Heart left ventricle (tissue), 16 donors: ENCODE data around the gene IGFN1. TPM values are rescaled to one million over a fixed set of nuclear protein-coding genes. Genes with fewer than 3 reads are reported as not detected.

Experiments used
- ATAC-seq, 4 donors: fragments of 200-7000 bp; cut with Tn5 transposase; one replicate each; pipeline ENCODE4 v1.9.1; 2020 to 2022; ENCODE audit warnings: moderate library complexity in 4 of 4, mild to moderate bottlenecking in 3 of 4, moderate number of reproducible peaks in 1 of 4
- DNase-seq, 5 donors: peaks; one replicate each; pipeline ENCODE4 v3.0.0-alpha.2; 2020
- H3K27ac ChIP-seq, 12 donors: fragments of 200-600 bp; sonication (generic) in 4 of 12; one replicate each; pipeline versions ENCODE4 v1.5.0 to v1.8.0; 2016 to 2022; ENCODE audit warnings: mild to moderate bottlenecking in 2 of 12
- H3K27me3 ChIP-seq, 9 donors: fragments of 200-600 bp; sonication (generic) in 2 of 9; one replicate each; pipeline versions ENCODE4 v1.5.1 to v1.8.0; 2016 to 2022; ENCODE audit warnings: mild to moderate bottlenecking in 3 of 9
- H3K36me3 ChIP-seq, 9 donors: fragments of 200-600 bp; sonication (generic) in 2 of 9; one replicate each; pipeline versions ENCODE4 v1.5.0 to v1.8.0; 2018 to 2022; ENCODE audit warnings: mild to moderate bottlenecking in 2 of 9
- H3K4me1 ChIP-seq, 12 donors: fragments of 200-600 bp; sonication (generic) in 4 of 12; one replicate each; pipeline versions ENCODE4 v1.5.0 to v1.8.0; 2016 to 2022; ENCODE audit warnings: mild to moderate bottlenecking in 3 of 12
- H3K4me3 ChIP-seq, 12 donors: fragments of 200-600 bp; sonication (generic) in 4 of 12; one replicate each; pipeline versions ENCODE4 v1.5.0 to v1.8.0; 2017 to 2022; ENCODE audit warnings: mild to moderate bottlenecking in 9 of 12, moderate library complexity in 4 of 12
- H3K9me3 ChIP-seq, 12 donors: fragments of 200-600 bp; sonication (generic) in 4 of 12; one replicate each; pipeline versions ENCODE4 v1.5.0 to v1.8.0; 2016 to 2022; ENCODE audit warnings: mild to moderate bottlenecking in 1 of 12
- POLR2A ChIP-seq, 2 donors: fragments of 450-650 bp; IDR thresholded peaks; one replicate each; pipeline ENCODE4 v1.6.1; 2017; ENCODE audit warnings: antibody characterized with exemption in 2 of 2, mild to moderate bottlenecking in 2 of 2, moderate library complexity in 2 of 2
- WGBS, 4 donors: extraction: QIAGEN DNeasy Blood & Tissue Kit in 2 of 4; methylation state at CpG; one replicate each; pipeline versions ENCODE4 v1.1.5 to v1.1.7; 2013 to 2018; 5-methylcytosine and 5-hydroxymethylcytosine counted together
- intact Hi-C, 10 donors: fragments of 100-400 bp; cut with DNase I; formaldehyde crosslinking; loops; one replicate each; pipeline versions ENCODE4 v1.11.1 to v1.14.2; 2022
- polyA plus RNA-seq, 2 donors: library from polyadenylated mRNA; stranded (reverse); fragments of 200-250 nt; gene quantifications; one replicate each; pipeline ENCODE4 v1.2.3, GENCODE V29; 2013
- total RNA-seq, 9 donors: library from RNA; depleted of rRNA in 2 of 9; stranded (reverse); fragments of >200 nt in 2 of 9; fragmentation: NEBNext Ultra II Directional in 3 of 9; extraction: Animal tissue kit (Norgen Biotek cat#: 25700) in 3 of 9; gene quantifications; one replicate each; pipeline versions ENCODE4 v1.1.0 to v1.2.4, GENCODE V29; 2016 to 2023
- TF ChIP-seq, protein P1 (sequence below), 12 donors: fragments of 200-600 bp; sonication (generic) in 4 of 12; IDR thresholded peaks; one replicate each; pipeline versions ENCODE4 v1.5.0 to v1.8.0; 2018 to 2022; ENCODE audit warnings: antibody characterized with exemption in 12 of 12, mild to moderate bottlenecking in 5 of 12
- donor health status: ischemic (EF 13 %, LVEDD 7.1; RV severe dilation, severe dysfunction).
- donor health status: healthy with polysubstance abuse.
- donor health status: DM: no; HTN: yes; CAD: no.
- donor health status: DM: no; HTN: no; CAD: no.
- donor health status: ischemic (EF 25% LVEDD 6.9; RV normal size, moderate dysfunction).
- donor health status: ischemic (EF 25% LVEDD 5.7; RV mildly dilated, moderate dysfunction).
- donor health status: healthy.
- donor health status: DM: yes; HTN: yes; CAD: no.
- donor health status: ischemic (EF 35%, LVEDD 5.7; RV mildly dilated, moderate dysfunction).
- donor health status: nonischemic (EF 11% LVEDD 7.7; RV severe dilation, severe dysfunction).
- donor health status: DM: yes; HTN: yes; CAD: no.
- donor health status: PGD.
- donor health status: ischemic (EF 29% LVEDD 5.4; RV normal size, mild dysfunction).
- donor health status: nonischemic (EF 23%, LVEDD 6.1; RV moderate dilation, normal function).

IGFN1 gene
- total and polyA plus RNA-seq, 11 donors: 0.03 to 0.04 TPM; not detected in 9

- DNase-seq: peak in 1 of 5 donors; percentile 40
- TF ChIP-seq, protein P1, sequence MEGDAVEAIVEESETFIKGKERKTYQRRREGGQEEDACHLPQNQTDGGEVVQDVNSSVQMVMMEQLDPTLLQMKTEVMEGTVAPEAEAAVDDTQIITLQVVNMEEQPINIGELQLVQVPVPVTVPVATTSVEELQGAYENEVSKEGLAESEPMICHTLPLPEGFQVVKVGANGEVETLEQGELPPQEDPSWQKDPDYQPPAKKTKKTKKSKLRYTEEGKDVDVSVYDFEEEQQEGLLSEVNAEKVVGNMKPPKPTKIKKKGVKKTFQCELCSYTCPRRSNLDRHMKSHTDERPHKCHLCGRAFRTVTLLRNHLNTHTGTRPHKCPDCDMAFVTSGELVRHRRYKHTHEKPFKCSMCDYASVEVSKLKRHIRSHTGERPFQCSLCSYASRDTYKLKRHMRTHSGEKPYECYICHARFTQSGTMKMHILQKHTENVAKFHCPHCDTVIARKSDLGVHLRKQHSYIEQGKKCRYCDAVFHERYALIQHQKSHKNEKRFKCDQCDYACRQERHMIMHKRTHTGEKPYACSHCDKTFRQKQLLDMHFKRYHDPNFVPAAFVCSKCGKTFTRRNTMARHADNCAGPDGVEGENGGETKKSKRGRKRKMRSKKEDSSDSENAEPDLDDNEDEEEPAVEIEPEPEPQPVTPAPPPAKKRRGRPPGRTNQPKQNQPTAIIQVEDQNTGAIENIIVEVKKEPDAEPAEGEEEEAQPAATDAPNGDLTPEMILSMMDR (IDR thresholded peaks at IDR 0.05): no peak
- TF ChIP-seq POLR2A (IDR thresholded peaks at IDR 0.05): no peak
- no peaks in the 10 kb centered on the region for H3K4me1 ChIP-seq
- intact Hi-C loops: loop anchor here in 3 of 10 donors (10.0 kb wide), 3 partner anchors 72 to 252 kb away; partner anchors contain the start of gene TMEM9 (in 1 of the 3)
- no peaks in the 10 kb centered on the region for H3K36me3 ChIP-seq
- 88 to 92% (median 90%) methylated on average over 10 to 24 of the region's 24 CpGs for WGBS, 4 donors
- no peak overlapping the region for H3K27ac ChIP-seq
- peaks cover 0 to 4% (median 0%) of the 10 kb centered on the region in 12 donors for H3K9me3 ChIP-seq
- no peaks in the 10 kb centered on the region for H3K27me3 ChIP-seq
- no peak overlapping the region for H3K4me3 ChIP-seq
- ATAC-seq: no peak
Measured at GRCh38 chr1:201226859-201227488, 36.4 kb downstream of the IGFN1 start.

GRCh38 chr1:201228011-201228983 lies 37.7 kb downstream of the IGFN1 start:
- TF ChIP-seq POLR2A (IDR thresholded peaks at IDR 0.05): no peak
- TF ChIP-seq, protein P1 (IDR thresholded peaks at IDR 0.05): no peak
- DNase-seq: peak in 1 of 5 donors; percentile 41
- no peaks in the 10 kb centered on the region for H3K36me3 ChIP-seq
- H3K9me3 ChIP-seq: peaks cover 0 to 14% (median 0%) of the 10 kb centered on the region in 12 donors
- H3K27ac ChIP-seq: no peak overlapping the region
- 79 to 87% (median 81%) methylated on average over 16 of the region's 16 CpGs for WGBS, 4 donors
- H3K4me3 ChIP-seq: no peak overlapping the region
- no peak for ATAC-seq
- intact Hi-C loops: loop anchor here in 3 of 10 donors (10.0 kb wide), 3 partner anchors 73 to 253 kb away; partner anchors contain the start of gene TMEM9 (in 1 of the 3)
- no peaks in the 10 kb centered on the region for H3K27me3 ChIP-seq
- no peaks in the 10 kb centered on the region for H3K4me1 ChIP-seq

GRCh38 chr1:201229095-201229494 lies 38.5 kb downstream of the IGFN1 start:
- TF ChIP-seq, protein P1 (IDR thresholded peaks at IDR 0.05): no peak
- no peak for TF ChIP-seq POLR2A (IDR thresholded peaks at IDR 0.05)
- peak in 1 of 5 donors; percentile 11 for DNase-seq
- WGBS, 4 donors: 80 to 91% (median 84%) methylated on average over 4 of the region's 4 CpGs
- H3K9me3 ChIP-seq: peaks cover 0 to 18% (median 0%) of the 10 kb centered on the region in 12 donors
- ATAC-seq: no peak
- H3K27me3 ChIP-seq: no peaks in the 10 kb centered on the region
- intact Hi-C loops: loop anchor here in 3 of 10 donors (10.0 kb wide), 3 partner anchors 74 to 254 kb away; partner anchors contain the start of gene TMEM9 (in 1 of the 3)
- no peak overlapping the region for H3K27ac ChIP-seq
- no peaks in the 10 kb centered on the region for H3K4me1 ChIP-seq
- H3K4me3 ChIP-seq: no peak overlapping the region
- H3K36me3 ChIP-seq: no peaks in the 10 kb centered on the region
